ENCODE data around the gene CTNNA2. TPM values are rescaled to one million over a fixed set of nuclear protein-coding genes. Genes with fewer than 3 reads are reported as not detected.

Gene CTNNA2
- total RNA-seq, 1 experiment from 2014 or later, result 5.5 TPM

DNA sequence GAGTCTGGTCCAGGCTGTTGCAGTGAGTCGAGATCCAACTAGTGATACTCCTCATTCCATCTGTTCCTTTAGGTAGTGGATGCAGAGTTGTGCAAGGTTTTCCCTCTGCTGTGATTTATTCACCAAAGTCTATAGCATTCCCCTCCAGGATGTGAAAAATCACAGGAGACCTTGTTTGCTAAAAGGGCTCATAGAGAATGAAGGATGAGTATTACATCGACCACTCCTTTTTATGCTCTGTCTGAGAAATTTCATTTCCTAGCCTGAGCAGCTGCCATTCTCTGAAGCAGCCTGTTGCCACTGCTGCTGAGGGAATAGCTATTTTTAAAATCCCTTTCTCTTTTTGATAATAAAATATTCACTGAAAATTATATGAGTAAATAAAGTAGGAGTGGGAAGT lies 925.8 kb downstream of the CTNNA2 start:
- WGBS (ENCODE audit: extremely low coverage, insufficient read length, low lambda C conversion rate), result no CpG with 5 or more reads among the region's 2 CpGs
- no peaks in the 10 kb centered on the region; a peak in 1 of 7 replicates for H3K36me3 Mint-ChIP-seq (ENCODE audit: insufficient read depth in 1 of 3, low read depth in 3 of 3)

More for the DNA sequence above, 925.8 kb downstream of the CTNNA2 start:
- H2BK12ac ChIP-seq (ENCODE audit: insufficient read length, low read depth, low read length), result no peak overlapping the region
- no peak overlapping the region for H2AFZ ChIP-seq (ENCODE audit: low read length)
- no peaks in the 10 kb centered on the region for H4K20me1 ChIP-seq (ENCODE audit: control insufficient read depth, insufficient read depth, insufficient read length)
- H3K27ac Mint-ChIP-seq, result no peak overlapping the region
- no peaks in the 10 kb centered on the region for H3K4me1 ChIP-seq (ENCODE audit: insufficient read depth, low read length)
- TF ChIP-seq CTCF (conservative IDR thresholded peaks at IDR 0.05), result no peak
- H3K79me1 ChIP-seq (ENCODE audit: insufficient read depth, low read depth, low read length, poor library complexity, severe bottlenecking), result no peaks in the 10 kb centered on the region
- no peak overlapping the region for H3T11ph ChIP-seq (ENCODE audit: low read length)
- H3K9ac ChIP-seq (ENCODE audit: extremely low read depth, insufficient read length, low read length), result no peak overlapping the region
- H4K5ac ChIP-seq (ENCODE audit: insufficient read length, low read depth, low read length), result no peak overlapping the region
- H3K9me3 Mint-ChIP-seq, result no peaks in the 10 kb centered on the region
- H2BK15ac ChIP-seq (ENCODE audit: low read depth, low read length), result no peak overlapping the region
- H3K4me1 Mint-ChIP-seq, result peaks cover 5% of the 10 kb centered on the region in 2 experiments; a peak in 3 of 4 replicates
- no peak overlapping the region for H2AK5ac ChIP-seq (ENCODE audit: insufficient read length, low read length)
- H3K27me3 ChIP-seq (ENCODE audit: insufficient read depth, low read length), result 0 out of 2 replicates have a peak, but pooled peaks cover 2% of the 10 kb centered on the region
- H3K4me3 Mint-ChIP-seq, result no peak overlapping the region
- no peak overlapping the region for H3K56ac ChIP-seq (ENCODE audit: insufficient read length, low read depth, low read length)
- no peaks in the 10 kb centered on the region for H3K23me2 ChIP-seq (ENCODE audit: insufficient read length, low read depth, low read length, poor library complexity, severe bottlenecking)
- H3K9me3 ChIP-seq (ENCODE audit: control insufficient read depth, low read depth, low read length), result no peaks in the 10 kb centered on the region
- H3K23ac ChIP-seq (ENCODE audit: insufficient read length, low read depth, low read length), result no peak overlapping the region
- H2BK5ac ChIP-seq (ENCODE audit: insufficient read length, low read length), result no peak overlapping the region
- no peak overlapping the region for H2BK20ac ChIP-seq (ENCODE audit: low read depth, low read length, poor library complexity, severe bottlenecking)
- no peak overlapping the region for H4K91ac ChIP-seq (ENCODE audit: insufficient read length, low read depth, low read length)
- no peak for DNase-seq
- H4K8ac ChIP-seq (replicated peaks; ENCODE audit: insufficient read length, low read depth, low read length), result no peak overlapping the region
- no peaks in the 10 kb centered on the region for H3K79me2 ChIP-seq (ENCODE audit: insufficient read depth, low read length)
- no peak overlapping the region for H3K18ac ChIP-seq (ENCODE audit: insufficient read length, low read depth, low read length)
- no peak overlapping the region for H3K4ac ChIP-seq (ENCODE audit: low read depth, low read length)
- no peak overlapping the region for H3K14ac ChIP-seq (ENCODE audit: insufficient read depth, low read length)
- no peak overlapping the region for H2BK120ac ChIP-seq (ENCODE audit: low read depth, low read length, poor library complexity, severe bottlenecking)
- no peak overlapping the region for H3K27ac ChIP-seq (ENCODE audit: insufficient read length, low read depth, low read length)
- H3K27me3 Mint-ChIP-seq (ENCODE audit: low read depth), result no peaks in the 10 kb centered on the region
- no peak overlapping the region for H3K4me2 ChIP-seq (ENCODE audit: insufficient read depth, insufficient read length, low read length)

Measured in H9 (cell line).